ENCODE measurements around the gene CRCP.
A peak's percentile ranks its signal among the peaks of the same experiment; 100 is the strongest.

Gene CRCP

GRCh38 chr7:66088861-66089838 is 25.5 kb upstream of the CRCP start:
- H3K36me3 ChIP-seq: peaks cover 83% of the 10 kb centered on the region
- H3K27me3 ChIP-seq: no peaks in the 10 kb centered on the region
- no peaks in the 10 kb centered on the region for H3K4me1 ChIP-seq (ENCODE audit: control insufficient read depth in 1 of 2, insufficient read depth in 1 of 2, low read depth in 1 of 2, low read length in 1 of 2)
- H3K9me3 ChIP-seq: no peaks in the 10 kb centered on the region
- H3K27ac ChIP-seq: no peak overlapping the region
- no peak for TF ChIP-seq CTCF (IDR thresholded peaks at IDR 0.05)
- H3K4me3 ChIP-seq (ENCODE audit: low read depth in 1 of 2, low read length in 1 of 2): no peak overlapping the region

GRCh38 chr7:66092654-66093053 is 22.0 kb upstream of the CRCP start:
- H3K4me3 ChIP-seq (ENCODE audit: low read depth in 1 of 2, low read length in 1 of 2): no peak overlapping the region
- no peaks in the 10 kb centered on the region for H3K4me1 ChIP-seq (ENCODE audit: control insufficient read depth in 1 of 2, insufficient read depth in 1 of 2, low read depth in 1 of 2, low read length in 1 of 2)
- peaks cover 48% of the 10 kb centered on the region for H3K36me3 ChIP-seq
- no peak for TF ChIP-seq CTCF (IDR thresholded peaks at IDR 0.05)
- H3K9me3 ChIP-seq: no peaks in the 10 kb centered on the region
- H3K27ac ChIP-seq: no peak overlapping the region
- H3K27me3 ChIP-seq: no peaks in the 10 kb centered on the region

GRCh38 chr7:66095010-66095409 is 19.6 kb upstream of the CRCP start:
- Histone ChIP-seq H3K4me3 (ENCODE audit: low read depth in 1 of 2, low read length in 1 of 2) (no peak overlapping the region), H3K4me1 (ENCODE audit: control insufficient read depth in 1 of 2, insufficient read depth in 1 of 2, low read depth in 1 of 2, low read length in 1 of 2) (peaks cover 6% of the 10 kb centered on the region in 2 experiments), H3K36me3 (peaks cover 28% of the 10 kb centered on the region), H3K9me3 (no peaks in the 10 kb centered on the region), H3K27ac (no peak overlapping the region), H3K27me3 (no peaks in the 10 kb centered on the region)
- TF ChIP-seq CTCF (IDR thresholded peaks at IDR 0.05): no peak

GRCh38 chr7:66099232-66099550 is 15.5 kb upstream of the CRCP start:
- H3K36me3 ChIP-seq: no peaks in the 10 kb centered on the region
- H3K27me3 ChIP-seq: no peaks in the 10 kb centered on the region
- H3K4me3 ChIP-seq (ENCODE audit: low read depth in 1 of 2, low read length in 1 of 2): no peak overlapping the region
- H3K27ac ChIP-seq: peak overlapping the region; percentile 84
- no peak for TF ChIP-seq CTCF (IDR thresholded peaks at IDR 0.05)
- H3K4me1 ChIP-seq (ENCODE audit: control insufficient read depth in 1 of 2, insufficient read depth in 1 of 2, low read depth in 1 of 2, low read length in 1 of 2): peaks cover 15 to 17% of the 10 kb centered on the region in 2 experiments
- H3K9me3 ChIP-seq: no peaks in the 10 kb centered on the region

- Histone ChIP-seq H3K4me3 (ENCODE audit: low read depth in 1 of 2, low read length in 1 of 2) (peak overlapping the region; percentile 35 to 41), H3K27ac (peak overlapping the region; percentile 84), H3K4me1 (ENCODE audit: control insufficient read depth in 1 of 2, insufficient read depth in 1 of 2, low read depth in 1 of 2, low read length in 1 of 2) (peaks cover 15 to 17% of the 10 kb centered on the region in 2 experiments), H3K9me3 (no peaks in the 10 kb centered on the region), H3K36me3 (no peaks in the 10 kb centered on the region), H3K27me3 (no peaks in the 10 kb centered on the region)
- no peak for TF ChIP-seq CTCF (IDR thresholded peaks at IDR 0.05)
Measured at GRCh38 chr7:66099551-66100407, 14.9 kb upstream of the CRCP start.
